Measurements from ENCODE around the gene OR10A6.

OR10A6 gene

DNA sequence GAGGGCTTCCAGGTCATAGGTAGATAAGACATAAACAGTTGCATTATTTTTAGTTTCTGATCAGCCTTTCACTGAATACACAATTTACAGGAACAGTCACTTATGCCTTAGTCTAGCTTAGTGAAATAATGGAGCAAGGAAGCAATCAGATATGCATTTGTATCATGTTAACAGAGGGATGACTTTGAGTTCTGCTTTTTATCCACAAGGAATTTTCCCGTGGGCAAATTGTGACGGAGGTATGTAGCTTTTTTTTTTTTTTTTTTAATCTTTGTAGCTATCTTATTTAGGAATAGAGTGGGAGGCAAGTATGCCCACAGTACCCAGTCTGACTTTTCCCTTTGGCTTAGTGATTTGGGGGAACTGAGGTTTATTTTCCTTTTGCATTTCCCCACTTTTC, 37.6 kb upstream of the OR10A6 start:
- H3K4me3 ChIP-seq (ENCODE audit: low read depth, low read length): no peak overlapping the region
- in situ Hi-C loops (cut with HindIII; ENCODE audit: low sequenced_read_pairs): no loop called here
- no peak for DNase-seq (ENCODE audit: low read depth, low spot score)
- TF ChIP-seq, protein P1, sequence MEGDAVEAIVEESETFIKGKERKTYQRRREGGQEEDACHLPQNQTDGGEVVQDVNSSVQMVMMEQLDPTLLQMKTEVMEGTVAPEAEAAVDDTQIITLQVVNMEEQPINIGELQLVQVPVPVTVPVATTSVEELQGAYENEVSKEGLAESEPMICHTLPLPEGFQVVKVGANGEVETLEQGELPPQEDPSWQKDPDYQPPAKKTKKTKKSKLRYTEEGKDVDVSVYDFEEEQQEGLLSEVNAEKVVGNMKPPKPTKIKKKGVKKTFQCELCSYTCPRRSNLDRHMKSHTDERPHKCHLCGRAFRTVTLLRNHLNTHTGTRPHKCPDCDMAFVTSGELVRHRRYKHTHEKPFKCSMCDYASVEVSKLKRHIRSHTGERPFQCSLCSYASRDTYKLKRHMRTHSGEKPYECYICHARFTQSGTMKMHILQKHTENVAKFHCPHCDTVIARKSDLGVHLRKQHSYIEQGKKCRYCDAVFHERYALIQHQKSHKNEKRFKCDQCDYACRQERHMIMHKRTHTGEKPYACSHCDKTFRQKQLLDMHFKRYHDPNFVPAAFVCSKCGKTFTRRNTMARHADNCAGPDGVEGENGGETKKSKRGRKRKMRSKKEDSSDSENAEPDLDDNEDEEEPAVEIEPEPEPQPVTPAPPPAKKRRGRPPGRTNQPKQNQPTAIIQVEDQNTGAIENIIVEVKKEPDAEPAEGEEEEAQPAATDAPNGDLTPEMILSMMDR (IDR thresholded peaks at IDR 0.05; ENCODE audit: low read depth, low read length): no peak

DNA sequence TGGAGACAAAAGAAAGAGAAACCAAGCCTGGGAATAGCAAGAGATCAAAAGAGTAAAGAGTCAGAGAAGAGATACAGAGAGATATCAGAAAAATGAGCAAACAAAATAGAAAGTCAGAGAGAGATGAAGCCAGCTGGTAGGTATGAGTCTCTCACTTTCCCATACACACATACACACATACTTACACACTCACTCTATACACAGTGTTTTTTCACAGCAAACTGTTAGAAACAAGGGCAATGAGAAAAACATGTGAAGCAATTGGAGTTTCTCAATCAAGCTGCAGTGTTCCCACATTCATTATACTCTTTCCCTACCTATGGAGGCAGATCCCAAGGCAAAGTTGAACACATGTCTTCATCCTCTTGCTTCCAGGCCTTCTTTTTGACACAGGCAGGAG, 36.8 kb upstream of the OR10A6 start:
- in situ Hi-C loops (cut with HindIII; ENCODE audit: low sequenced_read_pairs): no loop called here
- no peak for DNase-seq (ENCODE audit: low read depth, low spot score)
- H3K4me3 ChIP-seq (ENCODE audit: low read depth, low read length): no peak overlapping the region
- TF ChIP-seq, protein P1 (IDR thresholded peaks at IDR 0.05; ENCODE audit: low read depth, low read length): no peak

DNA sequence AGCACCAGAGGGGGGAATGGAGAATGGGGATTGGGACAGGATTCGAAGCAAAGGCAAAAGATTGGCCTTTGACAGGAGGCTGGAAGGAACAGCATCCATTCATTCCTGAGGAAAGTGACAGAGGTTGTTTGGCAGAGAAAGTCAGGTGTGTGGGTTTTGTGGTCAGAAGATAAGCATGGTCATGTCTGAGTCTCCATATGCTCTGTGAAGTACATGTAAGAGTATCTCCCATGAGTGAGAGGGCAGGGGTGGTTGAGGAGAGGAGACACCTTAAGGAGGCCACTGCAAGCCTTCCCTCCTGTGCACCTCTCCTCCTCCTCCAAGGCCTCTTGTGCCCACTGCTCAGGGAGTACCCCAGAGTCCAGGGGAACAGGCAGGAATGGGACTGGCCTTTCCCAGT, 36.0 kb upstream of the OR10A6 start:
- TF ChIP-seq, protein P1 (IDR thresholded peaks at IDR 0.05; ENCODE audit: low read depth, low read length): no peak

DNA sequence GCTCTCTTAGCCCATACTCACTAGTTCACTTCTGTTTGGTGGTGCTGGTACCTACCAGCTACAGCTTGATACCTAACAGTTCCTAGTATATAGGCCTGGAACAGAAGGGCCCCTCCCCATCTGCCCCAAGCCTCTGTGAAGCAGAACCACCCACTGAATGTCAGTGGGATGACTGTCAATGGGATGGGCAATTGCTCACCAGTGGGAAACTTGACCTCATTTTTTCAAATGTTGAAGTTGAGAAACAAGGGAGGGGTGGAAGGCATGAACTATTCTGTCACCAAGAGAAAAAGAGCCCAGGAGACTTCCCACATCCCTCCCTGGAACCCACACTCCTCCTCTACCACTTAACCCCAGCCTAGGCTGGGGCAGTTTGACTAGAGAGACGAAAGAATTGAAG, 34.3 kb upstream of the OR10A6 start, which contains the start of gene NLRP10:
TSS of gene NLRP10 (minus strand) at position 62 of the 400 bp plus-strand sequence. CDS start 1,952 bp downstream, outside the sequence.
- in situ Hi-C loops (cut with HindIII; ENCODE audit: low sequenced_read_pairs): no loop called here
- DNase-seq (ENCODE audit: low read depth, low spot score): peak; percentile 28
- TF ChIP-seq, protein P1 (IDR thresholded peaks at IDR 0.05; ENCODE audit: low read depth, low read length): no peak
- no peak within 1 kb of the TSS for H3K4me3 ChIP-seq (ENCODE audit: low read depth, low read length)

More for the DNA sequence above, 36.0 kb upstream of the OR10A6 start:
- H3K4me3 ChIP-seq (ENCODE audit: low read depth, low read length): no peak overlapping the region
- in situ Hi-C loops (cut with HindIII; ENCODE audit: low sequenced_read_pairs): no loop called here
- DNase-seq (ENCODE audit: low read depth, low spot score): no peak

DNA sequence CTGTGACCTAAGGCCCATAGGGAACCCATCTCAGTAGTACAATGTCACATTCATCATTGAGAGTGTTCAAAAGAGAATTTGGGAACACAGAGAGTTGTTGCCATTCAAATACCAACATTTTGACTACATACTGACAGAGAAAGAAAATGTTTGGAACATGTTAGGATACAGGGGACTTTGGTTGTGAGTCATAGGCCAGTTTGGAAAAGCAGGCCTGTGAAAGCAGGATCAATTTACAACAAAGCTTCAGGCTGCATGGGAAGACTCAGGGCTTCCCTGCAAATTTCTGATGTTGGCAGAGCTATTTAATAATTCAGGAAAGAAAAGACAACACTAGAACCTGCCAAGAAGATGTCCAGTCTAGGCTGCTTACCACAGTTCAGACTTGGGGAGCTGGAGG, 33.8 kb upstream of the OR10A6 start:
- DNase-seq (ENCODE audit: low read depth, low spot score): peak; percentile 36
- no peak overlapping the region for H3K4me3 ChIP-seq (ENCODE audit: low read depth, low read length)
- TF ChIP-seq, protein P1 (IDR thresholded peaks at IDR 0.05; ENCODE audit: low read depth, low read length): no peak
- in situ Hi-C loops (cut with HindIII; ENCODE audit: low sequenced_read_pairs): no loop called here

DNA sequence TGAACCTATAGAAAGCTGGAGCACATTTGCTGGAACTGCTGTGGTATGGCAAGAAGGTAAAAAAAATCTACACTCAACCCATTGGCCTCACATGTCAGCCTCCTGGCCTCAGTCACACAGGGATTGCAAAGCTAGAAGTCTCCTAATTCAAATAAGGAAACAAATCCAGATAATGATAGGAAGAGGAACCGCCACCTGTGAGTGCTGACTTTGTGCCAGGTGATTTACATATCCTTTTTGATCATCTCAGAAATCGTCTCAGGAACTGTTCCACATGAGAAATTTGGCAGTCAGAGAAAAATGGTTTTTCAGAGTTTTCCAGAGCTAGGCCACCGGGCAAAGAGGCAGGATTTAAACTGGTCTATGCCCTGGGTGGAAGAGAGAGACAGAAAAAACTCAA, 33.2 kb upstream of the OR10A6 start:
- no peak overlapping the region for H3K4me3 ChIP-seq (ENCODE audit: low read depth, low read length)
- DNase-seq (ENCODE audit: low read depth, low spot score): no peak
- TF ChIP-seq, protein P1 (IDR thresholded peaks at IDR 0.05; ENCODE audit: low read depth, low read length): no peak
- in situ Hi-C loops (cut with HindIII; ENCODE audit: low sequenced_read_pairs): no loop called here

DNA sequence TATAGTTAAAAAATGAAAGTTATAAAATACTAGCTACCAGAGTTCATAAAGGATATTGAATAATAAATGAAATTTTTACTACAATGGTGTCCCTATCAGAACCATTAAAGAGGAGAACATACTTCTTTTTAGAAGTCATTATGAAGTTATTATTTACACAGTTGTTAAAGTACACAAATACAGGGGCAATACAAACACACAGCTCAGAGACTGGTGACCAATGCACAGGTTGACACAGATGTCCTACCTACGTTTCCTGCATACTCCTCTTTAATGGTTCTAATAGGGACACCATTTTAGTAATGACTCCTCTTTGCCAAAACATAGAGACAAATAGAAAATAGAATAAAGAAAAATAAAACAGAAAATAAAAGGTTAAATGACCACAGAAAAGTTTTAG, 24.1 kb upstream of the OR10A6 start:
- DNase-seq (ENCODE audit: low read depth, low spot score): no peak
- in situ Hi-C loops (cut with HindIII; ENCODE audit: low sequenced_read_pairs): no loop called here
- TF ChIP-seq, protein P1 (IDR thresholded peaks at IDR 0.05; ENCODE audit: low read depth, low read length): no peak
- H3K4me3 ChIP-seq (ENCODE audit: low read depth, low read length): no peak overlapping the region
